ENCODE results near the gene ACTR1A. TPM values are rescaled to one million over a fixed set of nuclear protein-coding genes. Genes with fewer than 3 reads are reported as not detected.

The ACTR1A gene
- total RNA-seq, 2 experiments from 2014 or later = 55.5 to 68.3 TPM

DNA sequence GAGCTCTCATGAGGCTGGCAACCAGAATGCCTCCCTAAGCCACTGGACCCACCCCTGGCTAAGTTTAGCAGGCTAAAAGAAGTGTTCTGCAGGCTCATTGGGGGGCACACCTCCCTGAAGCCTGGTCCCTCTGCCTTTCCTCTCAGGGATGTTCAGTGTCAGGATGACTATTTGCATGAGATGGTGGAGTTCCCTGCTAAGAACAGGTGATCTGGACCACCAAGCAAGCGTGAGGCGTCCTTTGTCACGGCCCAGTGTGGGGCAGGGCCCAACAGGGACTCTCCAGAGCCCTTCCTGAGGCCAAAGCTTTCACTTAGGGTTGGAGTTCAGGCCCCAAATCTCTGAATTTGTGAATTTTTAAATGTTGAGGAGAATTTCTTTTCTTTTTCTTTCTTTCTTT lies 13.2 kb upstream of the ACTR1A start:
- H3K79me2 ChIP-seq (ENCODE audit: insufficient read depth, low read depth, low read length) = no peaks in the 10 kb centered on the region
- H3K9me2 ChIP-seq (ENCODE audit: insufficient read depth, low read length) = no peaks in the 10 kb centered on the region
- peaks cover 17% of the 10 kb centered on the region for H3K4me1 ChIP-seq (ENCODE audit: insufficient read depth, low read length, poor library complexity, severe bottlenecking)
- H3K9me3 ChIP-seq (ENCODE audit: low read length) = no peaks in the 10 kb centered on the region
- no peaks in the 10 kb centered on the region for H4K20me1 ChIP-seq (ENCODE audit: insufficient read depth, low read length)
- no TSS peak for BruUV-seq (replicated peaks)
- TF ChIP-seq EZH2phosphoT487 (IDR thresholded peaks at IDR 0.05; ENCODE audit: borderline replicate concordance, low read depth, low read length) = no peak
- TF ChIP-seq, protein P1, sequence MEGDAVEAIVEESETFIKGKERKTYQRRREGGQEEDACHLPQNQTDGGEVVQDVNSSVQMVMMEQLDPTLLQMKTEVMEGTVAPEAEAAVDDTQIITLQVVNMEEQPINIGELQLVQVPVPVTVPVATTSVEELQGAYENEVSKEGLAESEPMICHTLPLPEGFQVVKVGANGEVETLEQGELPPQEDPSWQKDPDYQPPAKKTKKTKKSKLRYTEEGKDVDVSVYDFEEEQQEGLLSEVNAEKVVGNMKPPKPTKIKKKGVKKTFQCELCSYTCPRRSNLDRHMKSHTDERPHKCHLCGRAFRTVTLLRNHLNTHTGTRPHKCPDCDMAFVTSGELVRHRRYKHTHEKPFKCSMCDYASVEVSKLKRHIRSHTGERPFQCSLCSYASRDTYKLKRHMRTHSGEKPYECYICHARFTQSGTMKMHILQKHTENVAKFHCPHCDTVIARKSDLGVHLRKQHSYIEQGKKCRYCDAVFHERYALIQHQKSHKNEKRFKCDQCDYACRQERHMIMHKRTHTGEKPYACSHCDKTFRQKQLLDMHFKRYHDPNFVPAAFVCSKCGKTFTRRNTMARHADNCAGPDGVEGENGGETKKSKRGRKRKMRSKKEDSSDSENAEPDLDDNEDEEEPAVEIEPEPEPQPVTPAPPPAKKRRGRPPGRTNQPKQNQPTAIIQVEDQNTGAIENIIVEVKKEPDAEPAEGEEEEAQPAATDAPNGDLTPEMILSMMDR (conservative IDR thresholded peaks at IDR 0.05; ENCODE audit: low read length) = no peak
- H2AFZ ChIP-seq (ENCODE audit: low read length) = no peak overlapping the region
- ChIA-PET POLR2A (interaction anchor here (1.5 kb wide), 1 partner anchor 47 kb away, joined by 8 read pairs; no protein-coding TSS in a partner anchor), CTCF (ENCODE audit: unreplicated experiment) (interaction anchor here (0.6 kb wide), 1 partner anchor 11 kb away, joined by 3 read pairs; no protein-coding TSS in a partner anchor)
- H3K27ac ChIP-seq (ENCODE audit: low read depth, low read length, poor library complexity, severe bottlenecking) = no peak overlapping the region
- peaks cover 31% of the 10 kb centered on the region for H3K36me3 ChIP-seq (ENCODE audit: insufficient read depth, low read length)
- intact Hi-C loops (cut with micrococcal nuclease; ENCODE audit: unreplicated experiment) = no loop called here
- no peak overlapping the region for H3K4me2 ChIP-seq (ENCODE audit: low read length)
- no peak for DNase-seq (ENCODE audit: low spot score)
- no peak overlapping the region for H3K4me3 ChIP-seq (ENCODE audit: low read depth, low read length, poor library complexity, severe bottlenecking)

DNA sequence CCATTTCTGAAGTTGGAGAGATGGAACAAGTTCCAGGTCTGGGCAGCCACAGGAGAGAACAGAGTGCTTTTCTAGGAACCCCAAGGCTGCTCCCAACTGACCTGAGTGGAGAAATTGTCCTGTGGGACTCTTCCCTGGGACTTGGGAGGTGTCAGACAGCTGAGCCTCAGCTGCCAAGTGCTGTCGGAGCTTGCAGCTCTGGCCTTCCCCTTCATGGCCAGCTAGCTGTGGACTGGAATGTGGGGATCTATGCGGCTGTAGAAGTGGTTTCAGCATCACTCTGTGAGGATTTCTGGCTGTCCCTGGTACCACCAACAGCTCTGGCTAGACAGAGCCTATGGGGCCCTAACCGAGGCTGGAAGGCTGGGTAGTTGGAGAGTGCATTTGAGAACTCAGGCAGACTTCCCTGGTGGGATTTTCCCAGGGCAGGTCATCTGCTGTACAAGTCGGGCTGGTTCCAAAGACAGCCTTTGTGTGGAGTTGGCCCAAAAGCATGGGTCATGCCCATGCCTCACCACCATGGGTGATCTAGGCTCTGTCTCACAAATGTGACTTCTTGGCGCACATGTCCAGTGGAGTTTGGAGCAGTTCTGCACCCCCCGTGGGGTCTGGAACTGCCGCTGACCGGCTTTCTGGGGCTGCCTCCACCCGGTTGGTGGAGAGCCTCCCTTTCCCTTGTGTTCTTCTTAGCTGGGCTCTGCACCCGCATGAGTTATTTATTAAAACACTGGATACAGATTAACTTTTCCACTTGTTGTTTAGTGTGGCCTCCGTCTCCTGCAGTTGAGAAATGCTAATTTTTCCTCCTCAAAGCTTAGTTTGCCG lies 12.2 kb upstream of the ACTR1A start:
- no peaks in the 10 kb centered on the region for H3K9me3 ChIP-seq (ENCODE audit: low read length)
- no peak overlapping the region for H3K4me3 ChIP-seq (ENCODE audit: low read depth, low read length, poor library complexity, severe bottlenecking)
- H3K9me2 ChIP-seq (ENCODE audit: insufficient read depth, low read length) = no peaks in the 10 kb centered on the region
- H2AFZ ChIP-seq (ENCODE audit: low read length) = no peak overlapping the region
- no peak overlapping the region for H3K4me2 ChIP-seq (ENCODE audit: low read length)
- TF ChIP-seq EZH2phosphoT487 (IDR thresholded peaks at IDR 0.05; ENCODE audit: borderline replicate concordance, low read depth, low read length) = no peak
- TF ChIP-seq, protein P1 (conservative IDR thresholded peaks at IDR 0.05; ENCODE audit: low read length) = no peak
- peaks cover 17% of the 10 kb centered on the region for H3K4me1 ChIP-seq (ENCODE audit: insufficient read depth, low read length, poor library complexity, severe bottlenecking)
- no peaks in the 10 kb centered on the region for H3K79me2 ChIP-seq (ENCODE audit: insufficient read depth, low read depth, low read length)
- DNase-seq (ENCODE audit: low spot score) = no peak
- H4K20me1 ChIP-seq (ENCODE audit: insufficient read depth, low read length) = no peaks in the 10 kb centered on the region
- CTCF ChIA-PET (ENCODE audit: unreplicated experiment) = no interaction called here
- H3K36me3 ChIP-seq (ENCODE audit: insufficient read depth, low read length) = peaks cover 35% of the 10 kb centered on the region
- intact Hi-C loops (cut with micrococcal nuclease; ENCODE audit: unreplicated experiment) = no loop called here
- POLR2A ChIA-PET = interaction anchor here (1.5 kb wide), 1 partner anchor 48 kb away, joined by 8 read pairs; no protein-coding TSS in a partner anchor
- BruUV-seq (replicated peaks) = no TSS peak
- no peak overlapping the region for H3K27ac ChIP-seq (ENCODE audit: low read depth, low read length, poor library complexity, severe bottlenecking)
